Mucosa of descending colon (tissue), 3 donors: ENCODE measurements around the gene INSL4. TPM values are rescaled to one million over a fixed set of nuclear protein-coding genes. Genes with fewer than 3 reads are reported as not detected.

Experiments
- ATAC-seq: fragments of 200-7000 bp; cut with Tn5 transposase; one replicate; pipeline ENCODE4 v1.9.1; 2020; ENCODE audit warnings: mild to moderate bottlenecking, moderate library complexity
- DNase-seq, 3 donors: peaks; one replicate each; pipeline ENCODE4 v3.0.0-alpha.2; 2020
- H3K36me3 ChIP-seq: fragments of 200-600 bp; one replicate; pipeline ENCODE4 v1.8.0; 2021; ENCODE audit warnings: low read depth, mild to moderate bottlenecking
- H3K4me1 ChIP-seq: fragments of 200-600 bp; one replicate; pipeline ENCODE4 v1.8.0; 2021; ENCODE audit warnings: low read depth, mild to moderate bottlenecking
- H3K4me3 ChIP-seq: fragments of 200-600 bp; one replicate; pipeline ENCODE4 v1.8.0; 2021; ENCODE audit warnings: mild to moderate bottlenecking
- H3K9me3 ChIP-seq: fragments of 200-600 bp; one replicate; pipeline ENCODE4 v1.8.0; 2021; ENCODE audit warnings: mild to moderate bottlenecking
- intact Hi-C, 2 donors: fragments of 100-400 bp; cut with DNase I in 1 of 2; cut with micrococcal nuclease in 1 of 2; formaldehyde crosslinking; loops; one replicate each; pipeline versions ENCODE4 v1.11.0 to v1.11.1; 2022; cut with DNase I, micrococcal nuclease
- total RNA-seq, 3 donors: library from RNA; stranded (reverse); fragmentation: NEBNext Ultra II Directional in 2 of 3; extraction: Animal tissue kit (Norgen Biotek cat#: 25700) in 2 of 3; gene quantifications; one replicate each; pipeline versions ENCODE4 v1.2.1 to v1.2.4, GENCODE V29; 2021 to 2023
- TF ChIP-seq, protein P1 (sequence below): fragments of 200-600 bp; IDR thresholded peaks from one replicate; pipeline ENCODE4 v1.8.0; 2022; ENCODE audit warnings: antibody characterized with exemption, mild to moderate bottlenecking
- donor health status: DM: no; HTN: no; CAD: no; lungs with moderate emphysema.
- donor health status: DM: no; HTN: no; CAD: no.
- donor health status: DM: no; HTN: yes; CAD: no.

The INSL4 gene
- total RNA-seq, 3 donors from 2014 or later: not detected

DNA sequence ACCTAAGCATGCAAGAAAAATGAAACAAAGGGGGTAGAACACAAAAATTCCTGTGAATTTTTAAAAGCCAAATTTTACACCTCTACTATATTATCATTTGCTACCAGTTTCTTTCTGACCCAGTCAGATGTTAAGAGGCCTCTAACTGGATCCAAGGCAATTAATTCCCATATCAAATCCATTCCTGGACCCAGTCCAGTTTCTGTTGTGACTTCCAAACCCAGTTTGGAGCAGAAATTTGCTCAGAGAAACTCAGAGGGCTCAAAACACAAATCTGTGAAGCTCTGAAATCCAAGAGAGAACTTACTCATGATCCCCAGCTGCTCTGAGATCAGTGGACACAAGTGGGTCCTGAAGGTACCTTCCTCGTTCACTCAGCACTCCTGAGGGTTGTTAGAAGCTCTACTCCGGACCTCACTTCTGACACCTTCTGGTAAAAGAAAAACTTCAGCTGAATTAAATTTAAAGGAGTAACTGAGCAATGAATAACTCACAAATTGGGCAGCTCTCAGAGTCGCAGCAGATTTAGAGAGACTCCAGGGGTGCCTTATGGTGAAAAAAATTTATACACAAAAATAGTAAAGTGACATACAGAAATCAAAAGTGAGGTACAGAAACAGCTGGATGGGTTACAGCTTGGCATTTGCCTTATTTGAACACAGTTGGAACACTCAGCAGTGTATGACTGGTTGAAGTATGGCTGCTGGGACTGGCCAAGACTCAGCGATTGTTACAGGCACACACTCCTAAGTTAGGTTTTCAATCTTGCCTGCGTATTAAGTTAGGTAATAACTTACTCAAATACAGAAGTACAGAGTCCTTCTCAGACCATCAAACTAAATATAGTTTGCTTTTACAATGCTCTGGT, 32.4 kb downstream of the INSL4 start:
- intact Hi-C loops: no loop called here
- Histone ChIP-seq H3K36me3 (no peaks in the 10 kb centered on the region), H3K4me3 (no peak overlapping the region), H3K4me1 (no peaks in the 10 kb centered on the region), H3K9me3 (no peaks in the 10 kb centered on the region)
- peak; percentile 55 for ATAC-seq
- DNase-seq: no peak
- TF ChIP-seq, protein P1, sequence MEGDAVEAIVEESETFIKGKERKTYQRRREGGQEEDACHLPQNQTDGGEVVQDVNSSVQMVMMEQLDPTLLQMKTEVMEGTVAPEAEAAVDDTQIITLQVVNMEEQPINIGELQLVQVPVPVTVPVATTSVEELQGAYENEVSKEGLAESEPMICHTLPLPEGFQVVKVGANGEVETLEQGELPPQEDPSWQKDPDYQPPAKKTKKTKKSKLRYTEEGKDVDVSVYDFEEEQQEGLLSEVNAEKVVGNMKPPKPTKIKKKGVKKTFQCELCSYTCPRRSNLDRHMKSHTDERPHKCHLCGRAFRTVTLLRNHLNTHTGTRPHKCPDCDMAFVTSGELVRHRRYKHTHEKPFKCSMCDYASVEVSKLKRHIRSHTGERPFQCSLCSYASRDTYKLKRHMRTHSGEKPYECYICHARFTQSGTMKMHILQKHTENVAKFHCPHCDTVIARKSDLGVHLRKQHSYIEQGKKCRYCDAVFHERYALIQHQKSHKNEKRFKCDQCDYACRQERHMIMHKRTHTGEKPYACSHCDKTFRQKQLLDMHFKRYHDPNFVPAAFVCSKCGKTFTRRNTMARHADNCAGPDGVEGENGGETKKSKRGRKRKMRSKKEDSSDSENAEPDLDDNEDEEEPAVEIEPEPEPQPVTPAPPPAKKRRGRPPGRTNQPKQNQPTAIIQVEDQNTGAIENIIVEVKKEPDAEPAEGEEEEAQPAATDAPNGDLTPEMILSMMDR: no peak

DNA sequence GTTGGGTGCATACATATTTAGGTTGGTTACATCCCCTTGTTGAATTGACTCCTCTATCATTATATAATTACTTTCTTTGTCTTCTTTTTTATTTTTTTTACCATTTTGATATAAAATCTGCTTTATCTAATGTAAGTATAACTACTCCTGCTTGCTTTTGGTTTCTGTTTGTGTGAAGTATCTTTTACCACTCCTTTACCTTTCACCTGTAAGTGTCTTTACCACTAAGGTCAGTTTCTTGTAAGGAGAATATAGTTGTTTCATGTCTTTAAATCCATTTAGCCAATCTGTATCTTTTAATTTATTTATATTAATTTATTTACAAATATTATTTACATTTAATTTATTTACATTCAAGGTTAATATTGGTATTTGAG, 33.0 kb downstream of the INSL4 start:
- DNase-seq (no peak), ATAC-seq (no peak)
- H3K9me3 ChIP-seq: no peaks in the 10 kb centered on the region
- TF ChIP-seq, protein P1: no peak
- intact Hi-C loops: no loop called here
- H3K4me1 ChIP-seq: no peaks in the 10 kb centered on the region
- no peaks in the 10 kb centered on the region for H3K36me3 ChIP-seq
- H3K4me3 ChIP-seq: no peak overlapping the region

DNA sequence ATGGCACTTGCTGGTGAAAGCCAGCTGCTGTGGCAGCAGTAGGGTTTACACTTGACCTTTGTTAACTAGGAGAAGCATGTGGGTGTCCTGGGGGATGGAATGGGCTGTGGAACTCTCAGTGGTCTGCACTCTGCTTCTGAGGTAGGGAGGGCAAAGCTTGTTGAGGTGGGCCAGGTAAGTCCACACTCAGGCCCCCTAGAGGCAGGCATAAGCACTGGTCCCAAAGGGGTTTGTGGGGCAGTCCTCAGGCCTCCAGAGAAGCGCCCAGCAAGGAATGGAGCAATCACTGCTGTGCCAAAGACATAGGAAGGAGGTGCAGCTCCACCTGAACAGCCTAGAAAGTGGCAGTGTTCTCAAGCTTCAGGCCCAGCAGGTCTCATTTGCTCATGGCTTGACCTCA, 34.7 kb downstream of the INSL4 start:
- no peaks in the 10 kb centered on the region for H3K9me3 ChIP-seq
- no peak for DNase-seq
- ATAC-seq: no peak
- intact Hi-C loops: no loop called here
- no peaks in the 10 kb centered on the region for H3K36me3 ChIP-seq
- H3K4me1 ChIP-seq: no peaks in the 10 kb centered on the region
- TF ChIP-seq, protein P1: no peak
- H3K4me3 ChIP-seq: no peak overlapping the region

DNA sequence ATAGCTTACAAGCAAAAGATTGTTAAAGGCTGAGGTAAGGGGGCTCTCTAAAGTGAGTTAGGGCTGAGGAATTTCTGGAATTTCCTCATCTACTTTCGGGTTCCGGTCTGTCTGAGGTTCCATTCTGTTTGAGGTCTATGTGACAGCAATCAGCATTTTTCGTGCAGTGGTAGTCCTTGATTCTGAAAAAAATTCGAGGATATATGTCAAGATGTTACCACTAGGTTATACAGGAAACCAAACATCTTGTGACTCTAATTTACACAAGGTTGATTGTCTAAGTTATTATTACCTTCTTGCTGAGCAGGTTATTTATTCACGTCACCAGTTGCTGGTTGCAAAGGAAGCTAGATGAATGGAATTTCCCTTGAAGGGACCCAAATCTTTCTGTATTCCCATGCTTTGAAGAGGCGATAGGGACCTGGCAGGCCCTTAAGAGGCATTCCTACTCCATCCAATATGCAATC, 38.1 kb downstream of the INSL4 start:
- Histone ChIP-seq H3K4me1 (no peaks in the 10 kb centered on the region), H3K36me3 (no peaks in the 10 kb centered on the region), H3K4me3 (no peak overlapping the region), H3K9me3 (no peaks in the 10 kb centered on the region)
- TF ChIP-seq, protein P1: no peak
- intact Hi-C loops: no loop called here
- DNase-seq (no peak), ATAC-seq (no peak)

DNA sequence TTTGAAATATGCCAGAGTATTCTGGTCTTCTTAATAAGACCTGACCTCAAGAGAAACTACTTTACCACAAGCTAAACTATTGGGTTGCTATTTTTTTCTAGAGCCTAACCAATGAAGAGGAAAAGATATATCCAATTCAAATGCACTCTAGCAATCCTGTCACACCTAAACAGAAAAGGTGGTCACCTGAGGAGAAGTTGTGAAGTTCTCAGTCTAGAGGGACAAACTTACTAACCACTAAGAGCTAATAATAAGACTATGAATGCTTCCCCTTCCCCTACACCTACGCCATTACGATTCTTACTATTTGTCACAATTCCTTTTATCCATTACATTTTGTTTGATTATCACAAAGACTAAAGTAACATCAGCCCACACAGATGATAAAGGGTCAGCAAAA, 43.6 kb downstream of the INSL4 start:
- Histone ChIP-seq H3K4me1 (no peaks in the 10 kb centered on the region), H3K4me3 (no peak overlapping the region), H3K9me3 (no peaks in the 10 kb centered on the region), H3K36me3 (no peaks in the 10 kb centered on the region)
- intact Hi-C loops: no loop called here
- ATAC-seq: no peak
- TF ChIP-seq, protein P1: no peak
- no peak for DNase-seq
